GM21576 (cell line): ENCODE data around the gene PLCB1.

ENCODE experiments used
- ATAC-seq: cut with Tn5 transposase; IDR thresholded peaks from one replicate; pipeline ENCODE4 v1.9.1; 2021; ENCODE audit warnings: mild to moderate bottlenecking, moderate library complexity; ENCODE audit not compliant: unreplicated experiment

Gene PLCB1

GRCh38 chr20:8525017-8525343, 392.9 kb downstream of the PLCB1 start:
- ATAC-seq, result no peak

DNA sequence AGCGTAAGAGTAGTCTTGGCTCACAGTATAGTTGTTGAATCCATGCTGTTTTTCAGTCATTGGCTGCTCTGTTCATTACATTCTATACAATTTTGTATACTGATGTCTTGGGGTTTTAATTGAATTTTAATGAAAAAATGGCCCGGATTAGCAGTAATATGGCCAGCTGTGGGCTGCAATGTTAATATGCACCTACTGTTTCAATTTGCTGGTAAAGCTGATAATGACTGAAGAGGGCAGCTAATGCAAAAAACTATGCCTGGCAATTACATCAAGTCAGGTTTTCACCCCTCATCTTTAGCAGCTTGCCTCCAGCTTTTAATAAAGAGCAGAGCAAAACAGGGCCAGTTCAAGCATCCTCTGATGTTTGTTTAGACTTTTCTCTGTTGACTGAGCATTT, 394.5 kb downstream of the PLCB1 start:
- ATAC-seq, result no peak

GRCh38 chr20:8527998-8528723, 396.1 kb downstream of the PLCB1 start:
- no peak for ATAC-seq

DNA sequence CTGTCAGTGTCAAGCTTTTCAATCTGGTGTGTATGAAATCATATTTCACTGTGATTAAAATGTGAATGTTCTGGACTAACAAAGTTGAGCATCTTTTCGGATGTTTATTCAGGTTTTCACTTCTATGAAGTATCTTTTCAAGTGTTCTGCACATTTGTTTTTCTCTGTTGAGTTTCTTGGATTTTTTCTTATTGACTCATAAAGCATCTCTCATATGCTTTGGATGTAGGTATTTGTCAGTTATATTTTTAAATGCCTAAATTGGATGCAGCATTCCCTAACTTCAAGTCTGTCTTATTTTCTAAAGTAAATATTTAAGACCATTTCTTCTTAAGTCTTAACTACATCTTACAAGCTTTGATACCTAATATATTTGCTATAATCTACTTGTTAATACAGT, 398.0 kb downstream of the PLCB1 start:
- no peak for ATAC-seq

DNA sequence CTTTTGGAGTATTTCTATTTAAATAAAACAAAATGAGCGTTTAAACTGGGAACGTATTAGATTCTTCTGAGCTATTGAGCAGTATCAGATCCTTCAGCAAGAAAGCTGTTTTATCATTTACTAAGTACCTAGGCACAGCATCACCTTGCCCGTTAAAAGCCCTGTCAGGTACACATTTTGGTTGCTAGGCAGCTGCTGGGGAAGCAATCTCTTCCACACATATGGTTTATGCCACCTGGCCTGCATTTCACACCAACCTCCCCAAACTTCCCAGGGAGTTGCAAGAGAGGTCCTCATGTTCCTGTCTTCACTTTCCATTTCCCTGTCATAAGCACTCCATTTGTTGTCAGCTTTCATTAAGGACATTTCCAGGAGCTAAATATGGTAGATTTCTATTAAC, 400.1 kb downstream of the PLCB1 start:
- ATAC-seq, result no peak

DNA sequence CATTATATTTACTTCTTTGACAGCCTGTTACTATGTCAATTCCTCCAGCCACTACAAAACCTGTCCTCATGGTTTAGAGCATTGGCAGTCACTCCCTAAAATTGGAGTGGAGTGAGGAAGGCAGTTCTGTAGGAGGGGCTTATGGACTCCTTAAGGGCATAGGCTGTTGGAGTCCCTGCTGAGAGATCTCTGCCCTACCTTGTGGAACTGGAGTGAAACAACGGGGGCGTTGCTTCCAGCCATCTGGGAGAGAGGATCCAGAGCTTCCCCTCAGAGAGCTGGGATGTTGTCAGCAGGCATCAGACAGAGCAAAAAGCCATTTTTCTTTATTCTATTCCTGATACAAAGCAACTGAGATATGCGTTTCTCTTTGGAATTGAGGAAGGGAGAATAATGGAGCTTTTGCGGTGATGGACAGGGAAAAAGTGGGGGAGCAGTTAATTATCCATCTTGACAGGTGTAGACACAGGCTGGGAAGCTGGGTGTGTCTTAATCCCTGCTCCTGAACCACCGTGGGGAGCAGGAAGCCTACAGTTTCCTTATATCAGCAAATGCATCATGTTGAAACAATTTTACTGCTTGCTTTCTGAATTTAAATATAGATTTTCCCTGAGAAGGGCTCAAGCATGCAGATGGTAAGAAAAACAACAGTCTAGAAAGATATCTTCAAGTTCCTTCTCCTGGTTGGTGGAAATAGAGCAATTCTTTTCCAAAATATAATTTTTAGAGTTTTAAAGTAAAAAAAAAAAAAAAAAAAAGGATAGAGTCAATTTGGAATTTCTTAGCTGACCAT, 402.5 kb downstream of the PLCB1 start:
- ATAC-seq, result no peak

GRCh38 chr20:8535403-8536261, 403.6 kb downstream of the PLCB1 start:
- ATAC-seq, result no peak

DNA sequence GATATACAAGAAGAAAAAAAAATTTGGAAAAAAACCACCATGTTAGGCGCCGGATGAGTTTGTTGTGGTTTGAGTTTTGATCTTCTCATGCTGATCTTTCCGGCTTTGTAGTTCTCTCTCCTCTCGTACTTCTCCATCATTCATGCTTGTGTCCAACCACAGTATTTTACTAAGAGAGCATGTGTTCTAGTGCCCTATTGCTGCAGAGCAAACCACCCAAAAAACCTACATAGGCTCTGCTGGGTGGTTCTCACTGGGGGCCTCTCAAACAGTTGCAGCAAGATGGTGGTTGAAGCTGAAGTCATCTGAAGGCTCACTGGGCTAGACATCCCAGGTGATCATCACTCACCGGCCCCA, 404.2 kb downstream of the PLCB1 start:
- ATAC-seq, result no peak

- no peak for ATAC-seq
These were observed 408.4 kb downstream of the PLCB1 start for GRCh38 chr20:8540466-8540865.

- no peak for ATAC-seq
These were observed 410.0 kb downstream of the PLCB1 start for GRCh38 chr20:8542110-8542486.

DNA sequence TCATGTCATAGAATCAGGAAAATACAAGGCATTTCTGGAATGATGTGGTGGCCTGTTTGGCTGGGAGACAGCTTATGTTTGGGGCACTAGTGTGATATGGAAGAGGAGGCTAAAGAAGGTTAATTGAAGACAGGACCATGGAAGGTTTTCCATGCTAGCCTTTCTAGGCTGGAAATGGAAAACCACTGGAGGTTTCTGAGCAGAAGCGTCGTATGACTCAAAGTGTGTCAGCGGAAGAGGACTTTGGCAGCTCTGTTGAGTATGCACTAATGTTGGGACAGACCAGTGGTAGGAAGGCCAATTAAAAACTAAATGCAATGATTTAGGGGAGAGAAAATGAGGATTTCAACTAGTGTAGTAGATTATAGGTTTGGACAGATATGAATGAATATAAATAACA, 413.1 kb downstream of the PLCB1 start:
- no peak for ATAC-seq

DNA sequence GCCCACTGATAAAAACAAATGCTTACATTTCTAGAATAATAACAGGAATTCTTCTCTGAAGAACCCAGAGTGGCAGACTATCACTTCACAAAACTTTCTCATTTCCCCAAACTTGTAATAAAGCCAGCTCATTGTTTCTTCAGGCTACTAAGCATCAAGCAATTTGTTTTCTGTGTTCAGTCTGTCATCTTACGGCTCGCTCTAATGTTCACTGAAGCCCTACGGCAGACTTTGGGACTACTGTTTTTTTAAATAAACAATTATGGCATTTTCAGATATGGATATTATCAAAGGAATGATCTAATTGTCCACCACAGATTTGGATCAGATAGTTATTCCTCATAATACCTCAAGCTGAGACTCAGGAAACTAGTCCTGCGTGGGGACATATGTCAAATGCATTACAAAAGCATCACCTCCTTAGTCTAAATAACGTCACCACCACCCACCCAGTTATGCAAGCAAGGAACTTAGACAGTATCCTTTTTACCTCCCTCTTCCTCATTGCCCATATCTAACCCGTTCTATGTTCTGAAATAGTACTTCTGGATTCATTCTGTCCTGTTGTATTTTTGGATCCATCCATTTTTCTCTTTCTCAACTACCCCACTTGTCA, 415.1 kb downstream of the PLCB1 start:
- no peak for ATAC-seq

DNA sequence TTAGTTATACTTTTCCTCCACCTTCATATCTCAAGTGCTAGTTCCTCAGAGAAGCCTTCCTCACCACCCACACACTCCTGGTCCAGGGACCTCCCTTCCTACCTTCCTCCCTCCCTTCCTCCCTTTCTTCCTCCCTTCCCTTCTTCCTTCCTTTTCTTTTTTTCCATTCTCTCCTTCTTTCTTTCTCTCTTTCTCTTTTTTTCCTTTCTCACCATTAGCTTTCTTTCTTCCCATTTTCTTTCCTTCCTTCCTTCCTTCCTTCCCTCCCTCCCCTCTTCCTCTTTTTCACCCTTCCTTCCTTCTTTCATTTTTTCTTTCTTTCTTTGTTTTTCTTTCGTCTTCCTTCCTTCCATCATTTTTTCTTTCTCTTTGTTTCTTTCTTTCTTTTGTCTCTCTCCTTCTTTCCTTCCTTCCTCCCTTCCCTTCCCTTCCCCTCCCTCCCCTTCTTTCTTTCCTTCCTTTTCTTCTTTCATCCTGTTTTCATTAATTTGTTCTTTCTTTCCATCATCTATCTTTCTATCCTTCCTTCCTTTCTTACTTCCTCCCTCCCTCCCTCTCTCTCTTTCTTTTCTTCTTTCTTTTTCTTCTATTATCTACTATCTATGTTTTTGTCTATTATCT, 416.0 kb downstream of the PLCB1 start:
- no peak for ATAC-seq

- ATAC-seq, result no peak
These were observed 417.1 kb downstream of the PLCB1 start for GRCh38 chr20:8549192-8549591.

DNA sequence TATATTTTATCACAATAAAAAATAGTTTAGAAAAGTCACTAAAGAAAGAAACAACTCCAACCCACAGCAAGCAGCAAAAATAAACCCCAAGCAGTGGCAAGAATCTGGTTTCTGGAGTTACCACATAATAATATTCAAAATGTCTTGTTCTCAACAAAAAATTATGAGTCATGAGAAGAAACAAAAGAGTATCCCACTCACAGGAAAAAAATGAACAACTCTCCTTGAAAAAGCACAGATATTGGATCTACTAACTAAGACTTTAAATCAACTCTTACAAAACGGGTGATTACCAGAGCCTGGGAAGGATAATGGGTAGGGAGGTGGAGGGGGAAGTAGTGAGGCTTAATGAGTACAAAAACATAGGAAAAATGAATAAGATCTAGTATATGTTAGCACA, 425.6 kb downstream of the PLCB1 start:
- ATAC-seq, result no peak

GRCh38 chr20:8562356-8562755, 430.3 kb downstream of the PLCB1 start:
- no peak for ATAC-seq

DNA sequence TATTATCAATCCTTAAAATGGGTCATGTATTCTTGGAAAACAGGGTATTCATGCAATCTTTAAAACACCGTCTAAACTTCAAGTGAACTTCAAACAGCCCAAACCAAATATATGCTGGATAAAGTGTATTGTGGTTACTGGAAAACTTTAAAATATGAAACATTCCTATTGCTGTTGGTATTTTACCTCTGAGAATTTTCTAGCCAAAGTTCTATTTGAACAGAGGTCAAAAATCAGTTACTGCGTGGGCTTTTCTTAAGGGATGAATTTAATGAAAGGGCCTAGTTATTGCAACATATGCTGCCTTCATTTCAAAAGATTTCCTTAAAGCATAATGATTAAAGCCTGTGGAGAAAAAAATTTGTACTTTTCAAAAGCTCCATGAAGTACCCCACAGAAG, 436.0 kb downstream of the PLCB1 start:
- no peak for ATAC-seq

- ATAC-seq, result no peak
These were observed 437.7 kb downstream of the PLCB1 start for GRCh38 chr20:8569766-8570165.

- no peak for ATAC-seq
These were observed 439.5 kb downstream of the PLCB1 start for GRCh38 chr20:8571611-8572010.

DNA sequence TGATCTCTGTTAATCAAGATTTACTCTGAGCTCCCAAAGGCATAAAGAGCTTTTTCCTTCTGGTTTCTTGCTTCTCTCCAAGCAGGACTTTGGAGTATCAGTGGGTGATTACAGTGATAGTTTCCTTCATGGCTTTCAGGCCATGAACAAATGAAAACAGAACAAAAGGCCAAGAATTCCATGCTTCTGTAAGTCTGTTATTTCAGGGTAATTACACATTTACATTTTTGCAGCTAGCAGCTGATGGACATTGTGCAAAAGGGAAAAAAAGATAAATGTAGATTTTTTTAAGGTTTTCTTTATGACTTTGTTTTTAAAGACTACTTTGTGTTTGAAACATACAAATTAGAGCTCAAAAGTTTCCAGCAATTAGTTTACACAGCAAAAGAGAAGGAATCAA, 441.6 kb downstream of the PLCB1 start:
- no peak for ATAC-seq

DNA sequence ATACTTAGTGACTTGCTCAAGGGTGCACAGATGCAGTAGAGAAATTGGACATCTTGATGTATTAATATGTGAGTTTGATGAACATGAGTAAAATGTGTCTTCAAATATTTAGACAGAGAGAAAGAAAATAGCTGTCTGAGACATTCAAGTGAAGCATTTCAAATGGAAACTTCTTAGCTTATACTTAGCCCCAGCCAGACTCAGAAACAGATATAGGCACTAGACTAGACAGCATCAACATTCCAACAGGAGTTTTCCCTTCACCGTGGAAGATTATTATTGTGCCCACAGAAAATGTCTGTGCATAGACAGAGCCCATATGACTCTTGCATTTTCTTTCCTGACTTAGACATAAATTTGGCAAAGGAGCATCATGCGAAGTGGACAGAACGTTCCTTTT, 443.0 kb downstream of the PLCB1 start:
- no peak for ATAC-seq
